CD8-positive, alpha-beta memory T cell (primary cell): ENCODE measurements around the gene SRRM5. TPM values are rescaled to one million over a fixed set of nuclear protein-coding genes. Genes with fewer than 3 reads are reported as not detected.
A peak's percentile ranks its signal among the peaks of the same experiment; 100 is the strongest.

Experiments
- CTCF ChIA-PET: fragments of 350-600 bp; sonication (Branson Sonifier 250); formaldehyde crosslinking; loops from one replicate; lab custom pipeline; 2021; ENCODE audit warnings: antibody characterized with exemption; lab: Charles Lee
- POLR2A ChIA-PET: fragments of 350-600 bp; sonication (Branson Sonifier 250); formaldehyde crosslinking; loops from one replicate; lab custom pipeline; 2021; ENCODE audit warnings: antibody characterized with exemption; lab: Charles Lee
- DNase-seq, 5 donors: peaks; one replicate each; pipeline versions ENCODE4 v3.0.0 to v3.0.0-alpha.2; 2020 to 2022; ENCODE audit warnings: mixed read lengths in 1 of 5
- H3K27ac ChIP-seq: one replicate; pipeline ENCODE4 v1.7.0; 2013; ENCODE audit warnings: low read depth, mild to moderate bottlenecking, low read length, moderate library complexity
- H3K27me3 ChIP-seq: 2 replicates; pipeline ENCODE4 v1.7.0; 2013; ENCODE audit warnings: low read length, mild to moderate bottlenecking; ENCODE audit not compliant: insufficient read depth, poor library complexity, severe bottlenecking
- H3K36me3 ChIP-seq: 2 replicates; pipeline ENCODE4 v1.7.0; 2013; ENCODE audit warnings: mild to moderate bottlenecking, low read length, moderate library complexity; ENCODE audit not compliant: insufficient read depth
- H3K4me1 ChIP-seq: 2 replicates; pipeline ENCODE4 v1.7.0; 2013; ENCODE audit warnings: mild to moderate bottlenecking, low read length, moderate library complexity; ENCODE audit not compliant: insufficient read depth
- H3K4me3 ChIP-seq: 2 replicates; pipeline ENCODE4 v1.7.0; 2013; ENCODE audit warnings: mild to moderate bottlenecking, low read length
- H3K9me3 ChIP-seq: 2 replicates; pipeline ENCODE4 v1.7.0; 2013; ENCODE audit warnings: mild to moderate bottlenecking, low read length
- H3K27ac Mint-ChIP-seq, 8 donors: one replicate each; pipeline ENCODE4 v1.8.0; 2020 to 2021; ENCODE audit warnings: mixed read lengths in 8 of 8, mild to moderate bottlenecking in 6 of 8, inconsistent platforms in 3 of 8, moderate library complexity in 3 of 8
- H3K27me3 Mint-ChIP-seq, 2 donors: one replicate each; pipeline ENCODE4 v1.8.0; 2020 to 2021; ENCODE audit warnings: mixed read lengths in 2 of 2, mild to moderate bottlenecking in 1 of 2, moderate library complexity in 1 of 2
- H3K36me3 Mint-ChIP-seq, 3 donors: one replicate each; pipeline ENCODE4 v1.8.0; 2020 to 2021; ENCODE audit warnings: mixed read lengths in 3 of 3, inconsistent platforms in 1 of 3, mild to moderate bottlenecking in 1 of 3
- H3K4me1 Mint-ChIP-seq, 3 donors: one replicate each; pipeline ENCODE4 v1.8.0; 2020 to 2021; ENCODE audit warnings: mixed read lengths in 3 of 3, inconsistent platforms in 1 of 3, mild to moderate bottlenecking in 1 of 3
- H3K4me3 Mint-ChIP-seq, 7 donors: one replicate each; pipeline ENCODE4 v1.8.0; 2020 to 2021; ENCODE audit warnings: mixed read lengths in 7 of 7, mild to moderate bottlenecking in 6 of 7, moderate library complexity in 4 of 7, inconsistent platforms in 2 of 7
- H3K9me3 Mint-ChIP-seq, 5 donors: one replicate each; pipeline ENCODE4 v1.8.0; 2020 to 2022; ENCODE audit warnings: mixed read lengths in 5 of 5, mild to moderate bottlenecking in 3 of 5, moderate library complexity in 2 of 5, inconsistent platforms in 1 of 5
- polyA plus RNA-seq: library from polyadenylated mRNA; unstranded; fragments of 300-500 nt; fragmentation: Illumina TruSeq; gene quantifications from one replicate; pipeline ENCODE4 v1.2.3, GENCODE V29; 2021
- total RNA-seq, 2 experiments: library from RNA; stranded (reverse); gene quantifications; one replicate each; pipeline ENCODE4 v1.2.3, GENCODE V29; 2021

SRRM5 gene
- total and polyA plus RNA-seq, 3 experiments from 2014 or later, result 0.24 to 0.58 (median 0.26) TPM

GRCh38 chr19:43572171-43572588, 39.7 kb upstream of the SRRM5 start:
- Histone ChIP-seq H3K4me3 (no peak overlapping the region), H3K27me3 (no peaks in the 10 kb centered on the region), H3K4me1 (peaks cover 14% of the 10 kb centered on the region), H3K36me3 (peaks cover 11% of the 10 kb centered on the region), H3K27ac (no peak overlapping the region), H3K9me3 (no peaks in the 10 kb centered on the region)
- ChIA-PET CTCF (interaction anchor here (2.4 to 4.0 kb wide), 2 partner anchors 17 to 22 kb away, joined by 15 to 22 read pairs; no protein-coding TSS in a partner anchor), POLR2A (interaction anchor here (0.6 kb wide), 1 partner anchor 36 kb away, joined by 7 read pairs; no protein-coding TSS in a partner anchor)
- Mint-ChIP-seq H3K4me1 (peaks cover 32 to 72% (median 59%) of the 10 kb centered on the region in 3 donors), H3K9me3 (no peaks in the 10 kb centered on the region), H3K27me3 (no peaks in the 10 kb centered on the region), H3K4me3 (peak overlapping the region in 2 of 7 donors; percentile 23 to 26), H3K27ac (peak overlapping the region; percentile 21 to 88 (median 60)), H3K36me3 (peaks cover 3 to 30% (median 8%) of the 10 kb centered on the region in 3 donors)
- no peak for DNase-seq

- Mint-ChIP-seq H3K9me3 (no peaks in the 10 kb centered on the region), H3K4me1 (peaks cover 37 to 79% (median 57%) of the 10 kb centered on the region in 3 donors), H3K27ac (peak overlapping the region; percentile 98 to 100 (median 98)), H3K27me3 (no peaks in the 10 kb centered on the region), H3K4me3 (peak overlapping the region; percentile 95 to 99 (median 96)), H3K36me3 (peaks cover 3 to 28% (median 8%) of the 10 kb centered on the region in 3 donors)
- DNase-seq, result no peak
- ChIA-PET CTCF (interaction anchor here (0.7 to 2.5 kb wide), 4 partner anchors 19 to 128 kb away, joined by 3 to 17 read pairs (median 9); no protein-coding TSS in a partner anchor), POLR2A (interaction anchor here (0.6 to 2.3 kb wide), 3 partner anchors 12 to 217 kb away, joined by 3 to 19 read pairs (median 6); partner anchors contain the start of genes IRGQ and ZNF576)
- peak overlapping the region; percentile 94 for H3K4me3 ChIP-seq
- H3K9me3 ChIP-seq, result no peaks in the 10 kb centered on the region
- peaks cover 14% of the 10 kb centered on the region for H3K4me1 ChIP-seq
- H3K27me3 ChIP-seq, result no peaks in the 10 kb centered on the region
- peak overlapping the region; percentile 96 for H3K27ac ChIP-seq
- peaks cover 11% of the 10 kb centered on the region for H3K36me3 ChIP-seq
These were observed 37.3 kb upstream of the SRRM5 start for GRCh38 chr19:43574424-43575155.

GRCh38 chr19:43575156-43575950, 36.5 kb upstream of the SRRM5 start, which contains the start of the genes PINLYP and XRCC1:
Gene PINLYP, plus strand, starts transcription at chr19:43575801. Its CDS starts 1,391 bp downstream, at chr19:43577192.
Gene XRCC1, minus strand, starts transcription at chr19:43575527. Its CDS starts 69 bp downstream, at chr19:43575458.
- Mint-ChIP-seq H3K27me3 (no peaks in the 10 kb centered on the region), H3K9me3 (no peaks in the 10 kb centered on the region), H3K4me1 (peaks cover 37 to 79% (median 56%) of the 10 kb centered on the region in 3 donors), H3K4me3 (peak within 1 kb of the TSS; percentile 95 to 99 (median 96)), H3K36me3 (peaks cover 3 to 24% (median 6%) of the 10 kb centered on the region in 3 donors), H3K27ac (peak within 1 kb of the TSS; percentile 98 to 100 (median 98))
- Histone ChIP-seq H3K27me3 (no peaks in the 10 kb centered on the region), H3K9me3 (no peaks in the 10 kb centered on the region), H3K27ac (peak within 1 kb of the TSS; percentile 96), H3K36me3 (peaks cover 11% of the 10 kb centered on the region), H3K4me1 (peaks cover 20% of the 10 kb centered on the region), H3K4me3 (peak within 1 kb of the TSS; percentile 94)
- ChIA-PET CTCF (interaction anchor here (0.7 to 2.5 kb wide), 4 partner anchors 19 to 128 kb away, joined by 3 to 17 read pairs (median 9); no protein-coding TSS in a partner anchor), POLR2A (interaction anchor here (0.6 to 2.3 kb wide), 3 partner anchors 13 to 216 kb away, joined by 3 to 19 read pairs (median 6); partner anchors contain the start of genes IRGQ and ZNF576)
- peak; percentile 95 to 99 (median 96) for DNase-seq

- Mint-ChIP-seq H3K27ac (peak overlapping the region in 7 of 8 donors; percentile 72 to 99 (median 98)), H3K9me3 (no peaks in the 10 kb centered on the region), H3K36me3 (peaks cover 3 to 17% (median 6%) of the 10 kb centered on the region in 3 donors), H3K4me3 (peak overlapping the region; percentile 95 to 99 (median 96)), H3K27me3 (no peaks in the 10 kb centered on the region), H3K4me1 (peaks cover 30 to 74% (median 47%) of the 10 kb centered on the region in 3 donors)
- ChIA-PET CTCF (interaction anchor here (2.5 kb wide), 1 partner anchor 21 kb away, joined by 17 read pairs; no protein-coding TSS in a partner anchor), POLR2A (no interaction called here)
- no peak for DNase-seq
- H3K27ac ChIP-seq, result peak overlapping the region; percentile 96
- H3K36me3 ChIP-seq, result peaks cover 11% of the 10 kb centered on the region
- H3K4me1 ChIP-seq, result peaks cover 20% of the 10 kb centered on the region
- no peaks in the 10 kb centered on the region for H3K9me3 ChIP-seq
- no peaks in the 10 kb centered on the region for H3K27me3 ChIP-seq
- peak overlapping the region; percentile 61 for H3K4me3 ChIP-seq
These were observed 35.7 kb upstream of the SRRM5 start for GRCh38 chr19:43575955-43576878.

GRCh38 chr19:43578787-43579186, 33.1 kb upstream of the SRRM5 start:
- Histone ChIP-seq H3K27ac (no peak overlapping the region), H3K36me3 (peaks cover under 1% of the 10 kb centered on the region), H3K27me3 (no peaks in the 10 kb centered on the region), H3K4me3 (no peak overlapping the region), H3K9me3 (no peaks in the 10 kb centered on the region), H3K4me1 (peaks cover 20% of the 10 kb centered on the region)
- no peak for DNase-seq
- Mint-ChIP-seq H3K36me3 (peaks cover 0 to 8% (median 3%) of the 10 kb centered on the region in 3 donors), H3K4me1 (peaks cover 23 to 69% (median 30%) of the 10 kb centered on the region in 3 donors), H3K27ac (peak overlapping the region in 5 of 8 donors; percentile 9 to 86 (median 38)), H3K9me3 (no peaks in the 10 kb centered on the region), H3K4me3 (peak overlapping the region in 6 of 7 donors; percentile 6 to 74 (median 40)), H3K27me3 (no peaks in the 10 kb centered on the region)
- POLR2A ChIA-PET, result no interaction called here
- CTCF ChIA-PET, result interaction anchor here (1.0 to 1.6 kb wide), 4 partner anchors 14 to 24 kb away, joined by 3 to 10 read pairs (median 6); no protein-coding TSS in a partner anchor

GRCh38 chr19:43581467-43581866, 30.4 kb upstream of the SRRM5 start:
- ChIA-PET POLR2A (no interaction called here), CTCF (interaction anchor here (0.9 to 3.2 kb wide), 2 partner anchors 13 to 26 kb away, joined by 3 to 14 read pairs; no protein-coding TSS in a partner anchor)
- H3K36me3 Mint-ChIP-seq, result peaks cover 0 to 11% (median 3%) of the 10 kb centered on the region in 3 donors
- H3K27ac ChIP-seq, result no peak overlapping the region
- H3K27me3 ChIP-seq, result no peaks in the 10 kb centered on the region
- H3K27me3 Mint-ChIP-seq, result no peaks in the 10 kb centered on the region
- H3K36me3 ChIP-seq, result no peaks in the 10 kb centered on the region
- H3K9me3 ChIP-seq, result no peaks in the 10 kb centered on the region
- peak overlapping the region in 6 of 7 donors; percentile 5 to 84 (median 28) for H3K4me3 Mint-ChIP-seq
- peaks cover 24 to 55% (median 25%) of the 10 kb centered on the region in 3 donors for H3K4me1 Mint-ChIP-seq
- no peak for DNase-seq
- H3K4me1 ChIP-seq, result peaks cover 11% of the 10 kb centered on the region
- no peaks in the 10 kb centered on the region for H3K9me3 Mint-ChIP-seq
- H3K4me3 ChIP-seq, result no peak overlapping the region
- peak overlapping the region in 6 of 8 donors; percentile 37 to 84 (median 61) for H3K27ac Mint-ChIP-seq
